ENCODE data around the gene UNC5C. TPM values are rescaled to one million over a fixed set of nuclear protein-coding genes. Genes with fewer than 3 reads are reported as not detected.

Gene UNC5C
- total RNA-seq, 1 donor, result not detected

- no peak overlapping the region for H3K4me3 ChIP-seq (ENCODE audit: low read length)
- H3K4me1 ChIP-seq (ENCODE audit: insufficient read depth, low read length), result no peaks in the 10 kb centered on the region
- no peaks in the 10 kb centered on the region for H3K27me3 ChIP-seq (ENCODE audit: insufficient read depth, low read length)
- H3K9me3 ChIP-seq (ENCODE audit: low read depth, low read length), result no peaks in the 10 kb centered on the region
These were observed 161.1 kb downstream of the UNC5C start for GRCh38 chr4:95387719-95388118.

GRCh38 chr4:95386410-95386809, 162.4 kb downstream of the UNC5C start:
- no peaks in the 10 kb centered on the region for H3K9me3 ChIP-seq (ENCODE audit: low read depth, low read length)
- H3K4me1 ChIP-seq (ENCODE audit: insufficient read depth, low read length), result no peaks in the 10 kb centered on the region
- H3K4me3 ChIP-seq (ENCODE audit: low read length), result no peak overlapping the region
- no peaks in the 10 kb centered on the region for H3K27me3 ChIP-seq (ENCODE audit: insufficient read depth, low read length)

GRCh38 chr4:95381843-95382580, 166.8 kb downstream of the UNC5C start:
- H3K27me3 ChIP-seq (ENCODE audit: insufficient read depth, low read length), result no peaks in the 10 kb centered on the region
- no peak overlapping the region for H3K4me3 ChIP-seq (ENCODE audit: low read length)
- no peaks in the 10 kb centered on the region for H3K4me1 ChIP-seq (ENCODE audit: insufficient read depth, low read length)
- H3K9me3 ChIP-seq (ENCODE audit: low read depth, low read length), result no peaks in the 10 kb centered on the region

GRCh38 chr4:95379633-95380032, 169.1 kb downstream of the UNC5C start:
- Histone ChIP-seq H3K27me3 (ENCODE audit: insufficient read depth, low read length) (no peaks in the 10 kb centered on the region), H3K4me1 (ENCODE audit: insufficient read depth, low read length) (no peaks in the 10 kb centered on the region), H3K4me3 (ENCODE audit: low read length) (no peak overlapping the region), H3K9me3 (ENCODE audit: low read depth, low read length) (no peaks in the 10 kb centered on the region)

GRCh38 chr4:95377366-95377900, 171.3 kb downstream of the UNC5C start:
- H3K4me1 ChIP-seq (ENCODE audit: insufficient read depth, low read length), result no peaks in the 10 kb centered on the region
- H3K9me3 ChIP-seq (ENCODE audit: low read depth, low read length), result no peaks in the 10 kb centered on the region
- no peaks in the 10 kb centered on the region for H3K27me3 ChIP-seq (ENCODE audit: insufficient read depth, low read length)
- no peak overlapping the region for H3K4me3 ChIP-seq (ENCODE audit: low read length)

GRCh38 chr4:95371476-95372224, 177.1 kb downstream of the UNC5C start:
- H3K9me3 ChIP-seq (ENCODE audit: low read depth, low read length), result no peaks in the 10 kb centered on the region

GRCh38 chr4:95367824-95368223, 180.9 kb downstream of the UNC5C start:
- no peaks in the 10 kb centered on the region for H3K4me1 ChIP-seq (ENCODE audit: insufficient read depth, low read length)
- H3K27me3 ChIP-seq (ENCODE audit: insufficient read depth, low read length), result no peaks in the 10 kb centered on the region

More at GRCh38 chr4:95371476-95372224, 177.1 kb downstream of the UNC5C start:
- Histone ChIP-seq H3K27me3 (ENCODE audit: insufficient read depth, low read length) (no peaks in the 10 kb centered on the region), H3K4me3 (ENCODE audit: low read length) (no peak overlapping the region), H3K4me1 (ENCODE audit: insufficient read depth, low read length) (no peaks in the 10 kb centered on the region)

GRCh38 chr4:95363966-95364365, 184.8 kb downstream of the UNC5C start:
- H3K9me3 ChIP-seq (ENCODE audit: low read depth, low read length), result no peaks in the 10 kb centered on the region
- H3K4me1 ChIP-seq (ENCODE audit: insufficient read depth, low read length), result no peaks in the 10 kb centered on the region
- H3K4me3 ChIP-seq (ENCODE audit: low read length), result no peak overlapping the region
- no peaks in the 10 kb centered on the region for H3K27me3 ChIP-seq (ENCODE audit: insufficient read depth, low read length)

More at GRCh38 chr4:95367824-95368223, 180.9 kb downstream of the UNC5C start:
- H3K9me3 ChIP-seq (ENCODE audit: low read depth, low read length), result no peaks in the 10 kb centered on the region
- no peak overlapping the region for H3K4me3 ChIP-seq (ENCODE audit: low read length)

GRCh38 chr4:95363559-95363925, 185.2 kb downstream of the UNC5C start:
- H3K27me3 ChIP-seq (ENCODE audit: insufficient read depth, low read length), result no peaks in the 10 kb centered on the region
- H3K4me3 ChIP-seq (ENCODE audit: low read length), result no peak overlapping the region
- no peaks in the 10 kb centered on the region for H3K9me3 ChIP-seq (ENCODE audit: low read depth, low read length)
- no peaks in the 10 kb centered on the region for H3K4me1 ChIP-seq (ENCODE audit: insufficient read depth, low read length)

- H3K27me3 ChIP-seq (ENCODE audit: insufficient read depth, low read length), result no peaks in the 10 kb centered on the region
- no peak overlapping the region for H3K4me3 ChIP-seq (ENCODE audit: low read length)
- H3K9me3 ChIP-seq (ENCODE audit: low read depth, low read length), result no peaks in the 10 kb centered on the region
- H3K4me1 ChIP-seq (ENCODE audit: insufficient read depth, low read length), result no peaks in the 10 kb centered on the region
These were observed 185.7 kb downstream of the UNC5C start for GRCh38 chr4:95362906-95363558.

- no peaks in the 10 kb centered on the region for H3K27me3 ChIP-seq (ENCODE audit: insufficient read depth, low read length)
- H3K4me3 ChIP-seq (ENCODE audit: low read length), result no peak overlapping the region
- H3K4me1 ChIP-seq (ENCODE audit: insufficient read depth, low read length), result no peaks in the 10 kb centered on the region
- no peaks in the 10 kb centered on the region for H3K9me3 ChIP-seq (ENCODE audit: low read depth, low read length)
These were observed 186.7 kb downstream of the UNC5C start for GRCh38 chr4:95362066-95362465.

- Histone ChIP-seq H3K9me3 (ENCODE audit: low read depth, low read length) (no peaks in the 10 kb centered on the region), H3K27me3 (ENCODE audit: insufficient read depth, low read length) (no peaks in the 10 kb centered on the region), H3K4me1 (ENCODE audit: insufficient read depth, low read length) (no peaks in the 10 kb centered on the region), H3K4me3 (ENCODE audit: low read length) (no peak overlapping the region)
These were observed 187.1 kb downstream of the UNC5C start for GRCh38 chr4:95361696-95361965.

GRCh38 chr4:95360906-95361695, 187.7 kb downstream of the UNC5C start:
- Histone ChIP-seq H3K27me3 (ENCODE audit: insufficient read depth, low read length) (no peaks in the 10 kb centered on the region), H3K4me1 (ENCODE audit: insufficient read depth, low read length) (no peaks in the 10 kb centered on the region)

GRCh38 chr4:95360256-95360903, 188.4 kb downstream of the UNC5C start:
- H3K27me3 ChIP-seq (ENCODE audit: insufficient read depth, low read length), result no peaks in the 10 kb centered on the region
- no peaks in the 10 kb centered on the region for H3K9me3 ChIP-seq (ENCODE audit: low read depth, low read length)
- no peak overlapping the region for H3K4me3 ChIP-seq (ENCODE audit: low read length)
- no peaks in the 10 kb centered on the region for H3K4me1 ChIP-seq (ENCODE audit: insufficient read depth, low read length)

More at GRCh38 chr4:95360906-95361695, 187.7 kb downstream of the UNC5C start:
- H3K4me3 ChIP-seq (ENCODE audit: low read length), result no peak overlapping the region
- no peaks in the 10 kb centered on the region for H3K9me3 ChIP-seq (ENCODE audit: low read depth, low read length)

Data from mononuclear cell (primary cell).